ENCODE results near the gene EDRF1. TPM values are rescaled to one million over a fixed set of nuclear protein-coding genes. Genes with fewer than 3 reads are reported as not detected.
A peak's percentile ranks its signal among the peaks of the same experiment; 100 is the strongest.

EDRF1 gene
- total and polyA plus RNA-seq, 2 of the 8 experiments (the other 6 are each of a cell fraction or from before 2014, with no cell fraction given): 19.9 to 37.8 TPM

DNA sequence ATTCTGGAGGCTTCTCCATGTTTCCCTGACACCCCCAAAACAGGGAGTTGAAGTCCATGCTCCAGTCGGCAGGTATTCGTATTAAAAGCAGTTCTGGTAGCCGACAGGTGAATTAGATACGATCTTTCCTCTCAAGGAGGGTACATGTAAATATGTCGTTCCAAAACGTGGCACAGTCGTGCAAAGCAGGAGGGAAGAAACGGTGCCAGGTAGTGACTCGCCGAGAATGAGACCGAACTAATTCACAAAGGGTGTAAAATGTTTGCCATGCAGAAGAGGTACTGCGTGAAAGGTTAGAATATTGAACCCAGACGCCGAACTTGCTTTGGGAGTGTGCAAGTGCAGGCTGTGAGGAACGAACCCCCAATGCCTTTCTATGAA lies 483 bp downstream of the EDRF1 start:
- 5% methylated on average over 15 of the region's 15 CpGs; no CpG with 5 or more reads in 1 of the 2 experiments for WGBS, 2 experiments (ENCODE audit: extremely low coverage in 1 of 2, insufficient coverage in 1 of 2, insufficient read length in 1 of 2, insufficient replicate concordance in 2 of 2, low coverage in 1 of 2, low lambda C conversion rate in 2 of 2, missing lambda C conversion rate in 1 of 2)
- Histone ChIP-seq H3K27me3 (replicated peaks in 1 of 4; ENCODE audit: control insufficient read depth in 3 of 4, extremely low read depth in 1 of 4, insufficient read depth in 3 of 4, low read length in 3 of 4) (no peaks in the 10 kb centered on the region), H4K20me1 (replicated peaks in 1 of 2; ENCODE audit: control insufficient read depth in 1 of 2, insufficient read depth in 2 of 2, low read length in 2 of 2) (peaks cover 1 to 3% of the 10 kb centered on the region in 2 experiments), H2BK15ac (ENCODE audit: low read length) (no peak overlapping the region), H2BK12ac (ENCODE audit: low read depth, low read length) (no peak overlapping the region), H3K9me3 (ENCODE audit: insufficient read depth in 2 of 2, low read depth in 1 of 2, low read length in 1 of 2) (peaks cover 0 to 4% of the 10 kb centered on the region in 2 experiments; a peak in 1 of 4 replicates), H3K27ac (ENCODE audit: low read depth, low read length) (peak overlapping the region; percentile 56), H3K18ac (ENCODE audit: extremely low read depth, low read length) (no peak overlapping the region), H3K4me2 (ENCODE audit: insufficient read depth in 1 of 2, low read depth in 2 of 2, low read length in 2 of 2) (peak overlapping the region; percentile 78 to 86), H3K4ac (replicated peaks; ENCODE audit: insufficient read length, low read depth, low read length) (no peak overlapping the region), H3K23ac (ENCODE audit: insufficient read length) (peak overlapping the region; percentile 93), H3K56ac (replicated peaks; ENCODE audit: insufficient read length, low read depth, low read length) (peak overlapping the region; percentile 39), H3K9ac (replicated peaks in 1 of 4; ENCODE audit: extremely low read depth in 1 of 4, low read depth in 3 of 4, low read length in 3 of 4) (peak overlapping the region; percentile 92 to 98 (median 96)), H2BK120ac (replicated peaks; ENCODE audit: low read depth, low read length) (no peak overlapping the region), H4K8ac (ENCODE audit: extremely low read depth, insufficient read depth, low read length) (peak overlapping the region; percentile 96; the same call in 1 of the 2 replicates), H4K91ac (replicated peaks; ENCODE audit: insufficient read length, low read length) (peak overlapping the region; percentile 0), H2AFZ (ENCODE audit: low read length) (peak overlapping the region; percentile 59; the same call in 1 of the 2 replicates), H3K79me1 (ENCODE audit: low read depth, low read length) (no peaks in the 10 kb centered on the region; the same call in 1 of the 2 replicates), H3K14ac (ENCODE audit: insufficient read length) (no peak overlapping the region), H3K4me1 (replicated peaks in 1 of 4; ENCODE audit: control insufficient read depth in 3 of 4, insufficient read depth in 4 of 4, low read length in 3 of 4) (peaks cover 0 to 2% (median 0%) of the 10 kb centered on the region in 4 experiments; a peak in 2 of 7 replicates), H2AK5ac (ENCODE audit: low read depth, low read length) (no peak overlapping the region), H3K4me3 (ENCODE audit: extremely low read depth in 1 of 4, insufficient read depth in 2 of 4, low read depth in 3 of 4, low read length in 4 of 4) (peak overlapping the region; percentile 69 to 99 (median 98)), H3K23me2 (ENCODE audit: low read depth, low read length) (peaks cover 2% of the 10 kb centered on the region), H2BK5ac (ENCODE audit: low read depth, low read length) (peak overlapping the region; percentile 22; the same call in 1 of the 2 replicates), H3K36me3 (ENCODE audit: control insufficient read depth in 2 of 4, insufficient read depth in 4 of 4, low read length in 3 of 4) (peaks cover 12 to 40% (median 27%) of the 10 kb centered on the region in 4 experiments), H3K79me2 (ENCODE audit: control insufficient read depth in 1 of 2, insufficient read depth in 2 of 2, low read length in 2 of 2) (peaks cover 0 to 23% of the 10 kb centered on the region in 2 experiments; a peak in 2 of 4 replicates), H2BK20ac (ENCODE audit: low read length) (no peak overlapping the region), H4K5ac (ENCODE audit: insufficient read length, low read depth, low read length) (no peak overlapping the region)
- CTCF ChIA-PET (ENCODE audit: partially characterized antibody): interaction anchor here (0.7 kb wide), 1 partner anchor 250 kb away, joined by 3 read pairs; no protein-coding TSS in a partner anchor
- POLR2A ChIA-PET (ENCODE audit: partially characterized antibody): interaction anchor here (0.7 to 1.6 kb wide), 9 partner anchors 10 to 348 kb away, joined by 3 to 5 read pairs (median 3); partner anchors contain the start of gene TEX36
- FAIRE-seq: no peak
- no peak for DNase-seq (ENCODE audit: low read depth in 1 of 2, low spot score in 2 of 2)
- TF ChIP-seq SP1 (IDR thresholded peaks at IDR 0.05; ENCODE audit: low read depth, low read length) (no peak), SP4 (IDR thresholded peaks at IDR 0.05; ENCODE audit: low read length) (no peak), CTCF (IDR thresholded peaks at IDR 0.05; ENCODE audit: control extremely low read depth in 1 of 3, insufficient read depth in 1 of 3, low read depth in 1 of 3, low read length in 3 of 3) (no peak), GTF2F1 (IDR thresholded peaks at IDR 0.05; ENCODE audit: borderline replicate concordance, low read depth, low read length) (no peak), NRF1 (IDR thresholded peaks at IDR 0.05; ENCODE audit: low read depth, low read length) (no peak), RNF2 (IDR thresholded peaks at IDR 0.05; ENCODE audit: borderline replicate concordance, low read depth, low read length, missing control alignments, poor library complexity, severe bottlenecking) (no peak), MAX (IDR thresholded peaks at IDR 0.05) (no peak), SIN3A (conservative IDR thresholded peaks at IDR 0.05 in 1 of 2, IDR thresholded peaks at IDR 0.05 in 1 of 2; ENCODE audit: low read depth in 1 of 2, low read length in 2 of 2) (no peak), CHD1 (IDR thresholded peaks at IDR 0.05; ENCODE audit: low read depth, low read length) (no peak), CBX5 (IDR thresholded peaks at IDR 0.05; ENCODE audit: low read depth, low read length) (no peak)
